Esophagus squamous epithelium (tissue), 4 donors: ENCODE data around the gene ARMC9.

Experiments
- POLR2A ChIP-seq, 4 donors: fragments of 450-650 bp; IDR thresholded peaks; one replicate each; pipeline ENCODE4 v1.6.1; 2017; ENCODE audit warnings: antibody characterized with exemption in 4 of 4, mild to moderate bottlenecking in 4 of 4, moderate library complexity in 3 of 4
- TF ChIP-seq, protein P1 (sequence below), 6 experiments: fragments of 450-650 bp in 4 of 6; fragments of 200-600 bp in 2 of 6; sonication (generic) in 2 of 6; IDR thresholded peaks; one replicate each; pipeline ENCODE4 v1.5.1; 2016 to 2019; ENCODE audit warnings: antibody characterized with exemption in 6 of 6, mild to moderate bottlenecking in 4 of 6, moderate library complexity in 4 of 6

- TF ChIP-seq, protein P1, sequence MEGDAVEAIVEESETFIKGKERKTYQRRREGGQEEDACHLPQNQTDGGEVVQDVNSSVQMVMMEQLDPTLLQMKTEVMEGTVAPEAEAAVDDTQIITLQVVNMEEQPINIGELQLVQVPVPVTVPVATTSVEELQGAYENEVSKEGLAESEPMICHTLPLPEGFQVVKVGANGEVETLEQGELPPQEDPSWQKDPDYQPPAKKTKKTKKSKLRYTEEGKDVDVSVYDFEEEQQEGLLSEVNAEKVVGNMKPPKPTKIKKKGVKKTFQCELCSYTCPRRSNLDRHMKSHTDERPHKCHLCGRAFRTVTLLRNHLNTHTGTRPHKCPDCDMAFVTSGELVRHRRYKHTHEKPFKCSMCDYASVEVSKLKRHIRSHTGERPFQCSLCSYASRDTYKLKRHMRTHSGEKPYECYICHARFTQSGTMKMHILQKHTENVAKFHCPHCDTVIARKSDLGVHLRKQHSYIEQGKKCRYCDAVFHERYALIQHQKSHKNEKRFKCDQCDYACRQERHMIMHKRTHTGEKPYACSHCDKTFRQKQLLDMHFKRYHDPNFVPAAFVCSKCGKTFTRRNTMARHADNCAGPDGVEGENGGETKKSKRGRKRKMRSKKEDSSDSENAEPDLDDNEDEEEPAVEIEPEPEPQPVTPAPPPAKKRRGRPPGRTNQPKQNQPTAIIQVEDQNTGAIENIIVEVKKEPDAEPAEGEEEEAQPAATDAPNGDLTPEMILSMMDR (IDR thresholded peaks at IDR 0.05), result no peak
- TF ChIP-seq POLR2A (IDR thresholded peaks at IDR 0.05), result no peak
Measured at GRCh38 chr2:231278868-231279267, 80.4 kb downstream of the ARMC9 start.
